ENCODE data around the gene NGRN.

DNA sequence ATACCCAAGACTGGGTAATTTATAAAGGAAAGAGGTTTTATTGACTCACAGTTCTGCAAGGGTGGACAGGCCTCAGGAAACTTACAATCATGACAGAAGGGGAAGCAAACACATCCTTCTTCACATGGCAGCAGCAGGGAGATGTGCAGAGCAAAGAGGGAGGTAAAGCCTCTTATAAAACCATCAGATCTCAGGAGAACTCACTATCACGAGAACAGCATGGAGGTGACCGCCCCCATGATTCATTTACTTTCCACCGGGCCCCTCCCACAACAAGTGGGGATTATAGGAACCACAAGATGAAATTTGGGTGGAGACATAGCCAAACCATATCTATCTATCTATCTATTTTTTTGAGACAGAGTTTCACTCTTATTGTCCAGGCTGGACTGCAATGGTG, 26.1 kb upstream of the NGRN start:
- TF ChIP-seq POLR2AphosphoS5 (IDR thresholded peaks at IDR 0.05; ENCODE audit: low read depth, low read length), result no peak
- no peak for TF ChIP-seq TAF1 (IDR thresholded peaks at IDR 0.05; ENCODE audit: low read depth, low read length)
- no peak for TF ChIP-seq POLR2A (IDR thresholded peaks at IDR 0.05; ENCODE audit: low read depth, low read length)

All from GM12891 (cell line).